GM21528 (cell line): Measurements from ENCODE around the gene FNIP2.
"Not testable (repeated sequence)": the region's sequence is repeated elsewhere in the genome, so short reads cannot be mapped to it uniquely, and the experiment has no call there.

Source experiments
- ATAC-seq: cut with Tn5 transposase; IDR thresholded peaks from one replicate; pipeline ENCODE4 v1.9.1; 2021; ENCODE audit warnings: mild to moderate bottlenecking, moderate library complexity; ENCODE audit not compliant: unreplicated experiment, low FRiP score

Gene FNIP2

GRCh38 chr4:158768555-158769174 is at the start of gene FNIP2:
FNIP2 (plus strand) TSS chr4:158769026; CDS start chr4:158769213, 187 bp downstream.
- ATAC-seq = peak; percentile 84

- no peak for ATAC-seq
Measured at GRCh38 chr4:158721680-158722079, 47.1 kb upstream of the FNIP2 start.

GRCh38 chr4:158722291-158722916 is 46.4 kb upstream of the FNIP2 start:
- peak; percentile 32 for ATAC-seq

- peak; percentile 97 for ATAC-seq
Measured at GRCh38 chr4:158722917-158723793, 45.7 kb upstream of the FNIP2 start, which contains the start of gene PPID. PPID (minus strand) TSS chr4:158723396; CDS start chr4:158723288, 108 bp downstream.

GRCh38 chr4:158724637-158725036 is 44.2 kb upstream of the FNIP2 start:
- ATAC-seq = no peak

GRCh38 chr4:158726633-158727032 is 42.2 kb upstream of the FNIP2 start:
- ATAC-seq = no peak

- no peak for ATAC-seq
Measured at GRCh38 chr4:158728236-158728635, 40.6 kb upstream of the FNIP2 start.

GRCh38 chr4:158729716-158730559 is 38.9 kb upstream of the FNIP2 start:
- ATAC-seq = peak; percentile 70

GRCh38 chr4:158738866-158739265 is 30.0 kb upstream of the FNIP2 start:
- no peak for ATAC-seq

GRCh38 chr4:158739600-158739999 is 29.2 kb upstream of the FNIP2 start:
- no peak for ATAC-seq

- ATAC-seq = no peak
Measured at GRCh38 chr4:158741326-158742021, 27.4 kb upstream of the FNIP2 start.

GRCh38 chr4:158746537-158746936 is 22.3 kb upstream of the FNIP2 start:
- not testable (repeated sequence) for ATAC-seq

- no peak for ATAC-seq
Measured at GRCh38 chr4:158750379-158750778, 18.4 kb upstream of the FNIP2 start.

GRCh38 chr4:158754385-158755180 is 14.2 kb upstream of the FNIP2 start:
- ATAC-seq = no peak

- not testable (repeated sequence) for ATAC-seq
Measured at GRCh38 chr4:158755819-158756218, 13.0 kb upstream of the FNIP2 start.

- no peak for ATAC-seq
Measured at GRCh38 chr4:158756588-158756987, 12.2 kb upstream of the FNIP2 start.

- no peak for ATAC-seq
Measured at GRCh38 chr4:158758142-158758541, 10.7 kb upstream of the FNIP2 start.

GRCh38 chr4:158758703-158759102 is 10.1 kb upstream of the FNIP2 start:
- ATAC-seq = no peak

GRCh38 chr4:158759539-158759938 is 9.3 kb upstream of the FNIP2 start:
- not testable (repeated sequence) for ATAC-seq
